Endothelial cell of umbilical vein (primary cell): Measurements from ENCODE around the gene GPR18. TPM values are rescaled to one million over a fixed set of nuclear protein-coding genes. Genes with fewer than 3 reads are reported as not detected.

Experiments used
- BruUV-seq: library from RNA; stranded (reverse); fragments of 400-500 nt; replicated peaks from 2 replicates; lab custom pipeline; 2021; lab: Mats Ljungman, UMichigan
- CTCF ChIA-PET: fragments of 300-600, 350-600 bp; sonication (Branson Sonifier 250); formaldehyde crosslinking; loops from one replicate; lab custom pipeline; 2021; ENCODE audit warnings: antibody characterized with exemption, inconsistent platforms; lab: Charles Lee
- POLR2A ChIA-PET: fragments of 300-600, 350-600 bp; sonication (Branson Sonifier 250); formaldehyde crosslinking; loops from one replicate; lab custom pipeline; 2021; ENCODE audit warnings: antibody characterized with exemption, inconsistent platforms; lab: Charles Lee
- DNase-seq: peaks from one replicate; pipeline ENCODE4 v3.0.0-alpha.2; 2011; ENCODE audit warnings: low read depth, low spot score
- FAIRE-seq: peaks from 2 replicates; lab custom pipeline; 2011; peaks lifted over from hg19 to GRCh38; lab: Jason Lieb, UNC
- H2AFZ ChIP-seq: 2 replicates; pipeline ENCODE4 v1.6.0; 2012; ENCODE audit warnings: low read depth, low read length, control low read depth, inconsistent platforms
- H3K27ac ChIP-seq: 2 replicates; pipeline ENCODE4 v1.5.1; 2011; ENCODE audit warnings: low read depth, mild to moderate bottlenecking, control low read depth, low read length, moderate library complexity; ENCODE audit not compliant: insufficient read depth
- H3K27me3 ChIP-seq, 2 experiments: 2 replicates each; pipeline versions ENCODE4 v1.6.0 to v1.6.1; 2011; ENCODE audit warnings: low read length in 2 of 2, mixed read lengths in 1 of 2; ENCODE audit not compliant: control insufficient read depth in 2 of 2, insufficient read depth in 2 of 2
- H3K36me3 ChIP-seq, 2 experiments: 2 replicates in 1 of 2; 3 replicates in 1 of 2; pipeline ENCODE4 v1.5.1; 2011; ENCODE audit warnings: low read length in 2 of 2, mild to moderate bottlenecking in 1 of 2, moderate library complexity in 1 of 2; ENCODE audit not compliant: control insufficient read depth in 2 of 2, insufficient read depth in 2 of 2; ENCODE audit errors: extremely low read depth in 1 of 2
- H3K4me1 ChIP-seq: 3 replicates; pipeline ENCODE4 v1.5.1; 2011; ENCODE audit warnings: mild to moderate bottlenecking, low read length; ENCODE audit not compliant: control insufficient read depth, insufficient read depth; ENCODE audit errors: extremely low read depth
- H3K4me2 ChIP-seq: 2 replicates; pipeline ENCODE4 v1.6.1; 2011; ENCODE audit warnings: low read length, control low read depth, mixed read lengths; ENCODE audit not compliant: insufficient read depth
- H3K4me3 ChIP-seq, 3 experiments: fragments of 200-600 bp in 1 of 3; sonication (generic), shearing (Covaris generic) in 1 of 3; replicated peaks in 1 of 3; 2 replicates each; pipeline ENCODE4 v1.5.1; 2011 to 2016; ENCODE audit warnings: control low read depth in 3 of 3, low read length in 3 of 3, mild to moderate bottlenecking in 2 of 3, inconsistent platforms in 1 of 3, low read depth in 1 of 3, moderate library complexity in 1 of 3; ENCODE audit not compliant: insufficient read depth in 1 of 3
- H3K79me2 ChIP-seq: 2 replicates; pipeline ENCODE4 v1.6.0; 2012; ENCODE audit warnings: low read length, inconsistent platforms; ENCODE audit not compliant: control insufficient read depth, insufficient read depth
- H3K9ac ChIP-seq: replicated peaks from 2 replicates; pipeline ENCODE3; 2011; ENCODE audit warnings: low read length, control low read depth; ENCODE audit not compliant: insufficient read depth; ENCODE audit errors: extremely low read depth
- H3K9me1 ChIP-seq: replicated peaks from 3 replicates; pipeline ENCODE4 v1.6.0; 2011; ENCODE audit warnings: mild to moderate bottlenecking, low read length; ENCODE audit not compliant: control insufficient read depth, insufficient read depth; ENCODE audit errors: extremely low read depth
- H3K9me3 ChIP-seq: replicated peaks from 2 replicates; pipeline ENCODE4 v1.5.1; 2012; ENCODE audit warnings: low read length, inconsistent platforms; ENCODE audit not compliant: control insufficient read depth, insufficient read depth
- H4K20me1 ChIP-seq: replicated peaks from 2 replicates; pipeline ENCODE3; 2011; ENCODE audit warnings: mild to moderate bottlenecking, low read length; ENCODE audit not compliant: control insufficient read depth, insufficient read depth; ENCODE audit errors: extremely low read depth
- CTCF ChIP-seq, 2 donors: IDR thresholded peaks; 1 replicate in 1 of 2; 2 replicates in 1 of 2; pipeline ENCODE4 v1.5.1; 2011; ENCODE audit warnings: low read length in 2 of 2, mild to moderate bottlenecking in 2 of 2, moderate library complexity in 2 of 2, control low read depth in 1 of 2, inconsistent platforms in 1 of 2, low read depth in 1 of 2; ENCODE audit not compliant: insufficient read depth in 1 of 2; ENCODE audit errors: extremely low read depth in 1 of 2
- EZH2 ChIP-seq: IDR thresholded peaks from 2 replicates; pipeline ENCODE4 v1.6.1; 2012; ENCODE audit warnings: borderline replicate concordance, low read depth, mild to moderate bottlenecking, moderate library complexity, low read length, inconsistent platforms; ENCODE audit not compliant: severe bottlenecking
- FOS ChIP-seq: IDR thresholded peaks from 2 replicates; pipeline ENCODE4 v1.6.1; 2011; ENCODE audit warnings: mild to moderate bottlenecking, low read length, moderate library complexity, borderline replicate concordance; ENCODE audit not compliant: insufficient read depth
- GATA2 ChIP-seq: IDR thresholded peaks from 2 replicates; pipeline ENCODE4 v1.7.0; 2011; ENCODE audit warnings: low read depth, mild to moderate bottlenecking, moderate library complexity, mixed read lengths, low read length; ENCODE audit not compliant: insufficient read length, insufficient read depth
- JUN ChIP-seq: IDR thresholded peaks from 2 replicates; pipeline ENCODE4 v1.6.1; 2011; ENCODE audit warnings: borderline replicate concordance, low read depth; ENCODE audit not compliant: insufficient read length, insufficient read depth
- MYC ChIP-seq: IDR thresholded peaks from one replicate; pipeline ENCODE4 v1.6.1; 2011; ENCODE audit warnings: mild to moderate bottlenecking, low read depth, low read length
- POLR2A ChIP-seq: IDR thresholded peaks from 2 replicates; pipeline ENCODE4 v1.6.1; 2012; ENCODE audit warnings: low read depth, mild to moderate bottlenecking, control low read depth, low read length
- POLR2AphosphoS5 ChIP-seq: IDR thresholded peaks from 2 replicates; pipeline ENCODE4 v1.6.1; 2012; ENCODE audit warnings: low read depth, mild to moderate bottlenecking, control low read depth, low read length, moderate library complexity; ENCODE audit not compliant: insufficient read depth
- dilution Hi-C: fragments of 300-500 bp; cut with MboI; formaldehyde crosslinking; loops from one replicate; pipeline ENCODE4 v1.15.0; 2019; ENCODE audit warnings: low sequenced_read_pairs; ENCODE audit not compliant: extremely low pct_ligation_motif_present
- intact Hi-C: fragments of 100-400 bp; cut with micrococcal nuclease; formaldehyde crosslinking; loops from one replicate; pipeline ENCODE4 v1.10.0; 2022
- polyA plus RNA-seq, 4 experiments: library from polyadenylated mRNA; depleted of rRNA in 3 of 4; stranded (reverse) in 3 of 4; unstranded in 1 of 4; fragments of >200 nt; gene quantifications; 2 replicates each; pipeline versions ENCODE4 v1.2.1 to v1.2.3, GENCODE V29; 2011 to 2012; ENCODE audit warnings: missing spikeins in 1 of 4
- total RNA-seq: library from RNA; stranded (reverse); gene quantifications from 2 replicates; pipeline ENCODE4 v1.2.3, GENCODE V29; 2021
- TF ChIP-seq, protein P1 (sequence below): IDR thresholded peaks from 2 replicates; pipeline ENCODE4 v1.6.1; 2011; ENCODE audit not compliant: insufficient read depth, insufficient read length

The GPR18 gene
- total and polyA plus RNA-seq, 2 donors (not counting 3 experiments of a cell fraction or from before 2014, with no cell fraction given): not detected

- dilution Hi-C loops: no loop called here
- POLR2A ChIA-PET: no interaction called here
Measured at GRCh38 chr13:99224021-99224420, 34.2 kb downstream of the GPR18 start.

More at GRCh38 chr13:99224021-99224420, 34.2 kb downstream of the GPR18 start:
- no peak for TF ChIP-seq POLR2AphosphoS5
- no peak for TF ChIP-seq GATA2
- TF ChIP-seq EZH2: no peak
- TF ChIP-seq POLR2A: no peak
- TF ChIP-seq, protein P1, sequence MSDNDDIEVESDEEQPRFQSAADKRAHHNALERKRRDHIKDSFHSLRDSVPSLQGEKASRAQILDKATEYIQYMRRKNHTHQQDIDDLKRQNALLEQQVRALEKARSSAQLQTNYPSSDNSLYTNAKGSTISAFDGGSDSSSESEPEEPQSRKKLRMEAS: no peak
- TF ChIP-seq MYC: no peak
- TF ChIP-seq JUN: no peak
- TF ChIP-seq CTCF (IDR thresholded peaks at IDR 0.05; ENCODE audit: extremely low read depth in 1 of 2, insufficient read depth in 1 of 2, low read depth in 1 of 2, low read length in 2 of 2): no peak
- no peak for TF ChIP-seq FOS
- H3K9me3 ChIP-seq: no peaks in the 10 kb centered on the region
- no peaks in the 10 kb centered on the region for H3K36me3 ChIP-seq
- no peak for DNase-seq
- H3K27me3 ChIP-seq: no peaks in the 10 kb centered on the region
- no peak for FAIRE-seq
- H3K27ac ChIP-seq: no peak overlapping the region
- no TSS peak for BruUV-seq
- H3K4me1 ChIP-seq: no peaks in the 10 kb centered on the region
- H3K9me1 ChIP-seq: no peaks in the 10 kb centered on the region
- H2AFZ ChIP-seq: no peak overlapping the region
- no peak overlapping the region for H3K9ac ChIP-seq
- intact Hi-C loops: no loop called here
- CTCF ChIA-PET: no interaction called here
- H4K20me1 ChIP-seq: peaks cover 2% of the 10 kb centered on the region
- H3K79me2 ChIP-seq: peaks cover 67% of the 10 kb centered on the region
- H3K4me3 ChIP-seq: no peak overlapping the region
- H3K4me2 ChIP-seq: no peak overlapping the region
